Activated naive CD4-positive, alpha-beta T cell treated with anti-CD3 and anti-CD28 coated beads, Interleukin-2, amount 10 ng/mL, durations not matched to agents 7 days and 5 days (primary cell): ENCODE results near the gene SNX13.
"Not testable (repeated sequence)": the region's sequence is repeated elsewhere in the genome, so short reads cannot be mapped to it uniquely, and the experiment has no call there.

Experiments used
- CTCF ChIA-PET: fragments of 350-600 bp; sonication (Branson Sonifier 250); formaldehyde crosslinking; loops from one replicate; lab custom pipeline; 2021; ENCODE audit warnings: antibody characterized with exemption; lab: Charles Lee
- DNase-seq: peaks from one replicate; pipeline ENCODE4 v3.0.0-alpha.2; 2020
- H3K27ac Mint-ChIP-seq: one replicate; pipeline ENCODE4 v1.8.0; 2021; ENCODE audit warnings: mild to moderate bottlenecking, moderate library complexity, mixed read lengths
- H3K27me3 Mint-ChIP-seq: one replicate; pipeline ENCODE4 v1.8.0; 2021; ENCODE audit warnings: mild to moderate bottlenecking, mixed read lengths
- H3K36me3 Mint-ChIP-seq: one replicate; pipeline ENCODE4 v1.8.0; 2021; ENCODE audit warnings: mixed read lengths
- H3K4me1 Mint-ChIP-seq: one replicate; pipeline ENCODE4 v1.8.0; 2021; ENCODE audit warnings: mixed read lengths
- H3K4me3 Mint-ChIP-seq: one replicate; pipeline ENCODE4 v1.8.0; 2021; ENCODE audit warnings: mild to moderate bottlenecking, moderate library complexity, mixed read lengths
- H3K9me3 Mint-ChIP-seq: one replicate; pipeline ENCODE4 v1.8.0; 2021; ENCODE audit warnings: mixed read lengths

The SNX13 gene

DNA sequence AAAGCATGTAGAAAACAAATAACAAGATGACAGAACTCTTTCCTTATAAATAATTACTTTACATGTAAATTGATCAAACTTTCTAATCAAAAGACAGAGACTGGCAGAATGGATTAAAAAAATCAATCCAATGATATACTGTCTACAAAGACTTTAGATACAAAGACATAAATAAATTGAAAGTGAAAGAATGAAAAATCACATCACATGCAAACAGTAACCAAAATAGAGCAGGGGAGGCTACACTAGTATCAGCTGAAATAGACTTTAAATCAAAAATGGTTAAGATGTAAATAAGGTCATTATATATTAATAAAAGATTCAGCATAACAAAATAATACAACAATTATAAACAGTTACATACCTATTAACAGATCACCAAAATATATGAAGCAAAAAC is 97.3 kb downstream of the SNX13 start:
- Mint-ChIP-seq H3K9me3 (peaks cover 6% of the 10 kb centered on the region), H3K27ac (no peak overlapping the region), H3K4me1 (peaks cover 24% of the 10 kb centered on the region), H3K4me3 (no peak overlapping the region), H3K36me3 (peaks cover 33% of the 10 kb centered on the region), H3K27me3 (no peaks in the 10 kb centered on the region)
- CTCF ChIA-PET = no interaction called here
- DNase-seq = no peak

DNA sequence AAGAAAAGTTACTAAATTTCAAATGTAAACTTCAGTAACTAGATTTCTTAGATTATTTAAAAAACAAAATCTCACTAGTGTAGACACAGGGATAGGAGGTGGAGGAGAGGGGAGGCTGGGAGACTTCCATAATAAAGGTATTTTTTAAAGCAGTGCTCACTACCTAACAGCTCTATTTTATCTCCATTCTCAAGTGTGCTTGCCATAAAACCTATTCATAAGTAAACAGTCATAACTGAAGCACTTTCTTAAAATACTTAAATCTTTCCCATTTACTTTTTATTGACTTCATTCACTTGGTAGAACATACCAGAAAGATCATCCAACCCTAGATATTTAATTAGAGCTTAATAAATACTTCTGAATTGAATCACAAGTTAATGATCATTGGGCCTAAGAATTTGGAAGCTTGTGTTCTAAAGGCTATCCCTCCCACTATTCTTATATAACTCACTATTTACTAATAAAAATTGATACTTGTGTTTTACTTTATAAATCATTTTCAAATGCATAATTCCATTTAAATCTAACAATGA is 107.4 kb downstream of the SNX13 start:
- no peak for DNase-seq
- Mint-ChIP-seq H3K27me3 (no peaks in the 10 kb centered on the region), H3K4me3 (no peak overlapping the region), H3K4me1 (no peaks in the 10 kb centered on the region), H3K27ac (no peak overlapping the region), H3K36me3 (peaks cover 10% of the 10 kb centered on the region), H3K9me3 (no peaks in the 10 kb centered on the region)
- CTCF ChIA-PET = no interaction called here

GRCh38 chr7:17832242-17832641 is 108.1 kb downstream of the SNX13 start:
- H3K36me3 Mint-ChIP-seq = peaks cover 12% of the 10 kb centered on the region
- H3K27ac Mint-ChIP-seq = no peak overlapping the region

GRCh38 chr7:17830206-17830605 is 110.1 kb downstream of the SNX13 start:
- H3K4me1 Mint-ChIP-seq = no peaks in the 10 kb centered on the region
- H3K27me3 Mint-ChIP-seq = no peaks in the 10 kb centered on the region
- H3K4me3 Mint-ChIP-seq = no peak overlapping the region
- CTCF ChIA-PET = no interaction called here
- H3K36me3 Mint-ChIP-seq = peaks cover 10% of the 10 kb centered on the region
- DNase-seq = no peak
- no peak overlapping the region for H3K27ac Mint-ChIP-seq
- H3K9me3 Mint-ChIP-seq = no peaks in the 10 kb centered on the region

More at GRCh38 chr7:17832242-17832641, 108.1 kb downstream of the SNX13 start:
- H3K27me3 Mint-ChIP-seq = no peaks in the 10 kb centered on the region
- H3K4me1 Mint-ChIP-seq = no peaks in the 10 kb centered on the region
- no peak for DNase-seq
- H3K9me3 Mint-ChIP-seq = no peaks in the 10 kb centered on the region
- CTCF ChIA-PET = no interaction called here
- H3K4me3 Mint-ChIP-seq = no peak overlapping the region

- no peak for DNase-seq
- Mint-ChIP-seq H3K27me3 (no peaks in the 10 kb centered on the region), H3K27ac (no peak overlapping the region), H3K36me3 (peaks cover 14% of the 10 kb centered on the region), H3K4me1 (no peaks in the 10 kb centered on the region), H3K9me3 (no peaks in the 10 kb centered on the region), H3K4me3 (no peak overlapping the region)
- CTCF ChIA-PET = no interaction called here
Measured at GRCh38 chr7:17829001-17829400, 111.3 kb downstream of the SNX13 start.

GRCh38 chr7:17822547-17823173 is 117.6 kb downstream of the SNX13 start:
- H3K27ac Mint-ChIP-seq = peak overlapping the region; percentile 21

GRCh38 chr7:17816903-17817302 is 123.4 kb downstream of the SNX13 start:
- H3K36me3 Mint-ChIP-seq = peaks cover 22% of the 10 kb centered on the region

More at GRCh38 chr7:17822547-17823173, 117.6 kb downstream of the SNX13 start:
- H3K4me1 Mint-ChIP-seq = no peaks in the 10 kb centered on the region
- H3K9me3 Mint-ChIP-seq = no peaks in the 10 kb centered on the region
- CTCF ChIA-PET = no interaction called here
- no peaks in the 10 kb centered on the region for H3K27me3 Mint-ChIP-seq
- DNase-seq = no peak
- H3K36me3 Mint-ChIP-seq = peaks cover 16% of the 10 kb centered on the region
- no peak overlapping the region for H3K4me3 Mint-ChIP-seq

GRCh38 chr7:17815318-17815717 is 125.0 kb downstream of the SNX13 start:
- H3K36me3 Mint-ChIP-seq = peaks cover 26% of the 10 kb centered on the region
- no peak for DNase-seq
- no peaks in the 10 kb centered on the region for H3K27me3 Mint-ChIP-seq
- H3K9me3 Mint-ChIP-seq = peaks cover 16% of the 10 kb centered on the region
- no peak overlapping the region for H3K27ac Mint-ChIP-seq
- CTCF ChIA-PET = interaction anchor here (0.6 to 0.7 kb wide), 2 partner anchors 21 to 566 kb away, joined by 3 to 4 read pairs; no protein-coding TSS in a partner anchor
- no peak overlapping the region for H3K4me3 Mint-ChIP-seq
- H3K4me1 Mint-ChIP-seq = no peaks in the 10 kb centered on the region

More at GRCh38 chr7:17816903-17817302, 123.4 kb downstream of the SNX13 start:
- H3K9me3 Mint-ChIP-seq = peaks cover 8% of the 10 kb centered on the region
- DNase-seq = no peak
- H3K4me3 Mint-ChIP-seq = no peak overlapping the region
- H3K4me1 Mint-ChIP-seq = no peaks in the 10 kb centered on the region
- H3K27ac Mint-ChIP-seq = no peak overlapping the region
- no peaks in the 10 kb centered on the region for H3K27me3 Mint-ChIP-seq
- CTCF ChIA-PET = no interaction called here

- Mint-ChIP-seq H3K36me3 (peaks cover 32% of the 10 kb centered on the region), H3K27ac (no peak overlapping the region), H3K27me3 (no peaks in the 10 kb centered on the region), H3K9me3 (peaks cover 16% of the 10 kb centered on the region), H3K4me1 (no peaks in the 10 kb centered on the region), H3K4me3 (no peak overlapping the region)
- DNase-seq = no peak
- CTCF ChIA-PET = no interaction called here
Measured at GRCh38 chr7:17814058-17814457, 126.2 kb downstream of the SNX13 start.

- H3K27ac Mint-ChIP-seq, H3K4me1 Mint-ChIP-seq, H3K27me3 Mint-ChIP-seq, DNase-seq, CTCF ChIA-PET, H3K4me3 Mint-ChIP-seq: not testable (repeated sequence)
- peaks cover 41% of the 10 kb centered on the region for H3K36me3 Mint-ChIP-seq
- H3K9me3 Mint-ChIP-seq = peaks cover 16% of the 10 kb centered on the region
Measured at GRCh38 chr7:17809215-17809614, 131.1 kb downstream of the SNX13 start.

- CTCF ChIA-PET = no interaction called here
- Mint-ChIP-seq H3K27me3 (no peaks in the 10 kb centered on the region), H3K4me3 (no peak overlapping the region), H3K4me1 (peaks cover 7% of the 10 kb centered on the region), H3K27ac (no peak overlapping the region), H3K36me3 (peaks cover 33% of the 10 kb centered on the region), H3K9me3 (peaks cover 11% of the 10 kb centered on the region)
- no peak for DNase-seq
Measured at GRCh38 chr7:17807242-17807641, 133.1 kb downstream of the SNX13 start.

DNA sequence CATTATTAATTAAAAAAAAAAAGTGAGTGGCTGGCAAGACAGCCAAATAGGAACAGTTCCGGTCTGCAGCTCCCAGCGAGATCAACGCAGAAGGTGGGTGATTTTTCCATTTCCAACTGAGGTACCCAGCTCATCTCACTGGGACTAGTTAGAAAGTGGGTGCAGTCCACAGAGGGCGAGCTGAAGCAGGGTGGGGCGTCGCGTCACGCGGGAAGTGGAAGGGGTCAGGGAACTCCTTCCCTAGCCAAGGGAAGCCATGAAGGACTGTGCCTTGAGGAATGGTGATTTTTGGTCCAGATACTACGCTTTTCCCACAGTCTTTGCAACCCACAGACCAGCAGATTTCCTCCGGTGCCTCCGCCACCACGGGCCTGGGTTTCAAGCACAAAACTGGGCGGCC is 133.7 kb downstream of the SNX13 start:
- CTCF ChIA-PET = no interaction called here
- peaks cover 4% of the 10 kb centered on the region for H3K9me3 Mint-ChIP-seq
- no peak overlapping the region for H3K4me3 Mint-ChIP-seq
- H3K27me3 Mint-ChIP-seq = no peaks in the 10 kb centered on the region
- peaks cover 29% of the 10 kb centered on the region for H3K36me3 Mint-ChIP-seq
- peaks cover 7% of the 10 kb centered on the region for H3K4me1 Mint-ChIP-seq
- DNase-seq = no peak
- no peak overlapping the region for H3K27ac Mint-ChIP-seq

DNA sequence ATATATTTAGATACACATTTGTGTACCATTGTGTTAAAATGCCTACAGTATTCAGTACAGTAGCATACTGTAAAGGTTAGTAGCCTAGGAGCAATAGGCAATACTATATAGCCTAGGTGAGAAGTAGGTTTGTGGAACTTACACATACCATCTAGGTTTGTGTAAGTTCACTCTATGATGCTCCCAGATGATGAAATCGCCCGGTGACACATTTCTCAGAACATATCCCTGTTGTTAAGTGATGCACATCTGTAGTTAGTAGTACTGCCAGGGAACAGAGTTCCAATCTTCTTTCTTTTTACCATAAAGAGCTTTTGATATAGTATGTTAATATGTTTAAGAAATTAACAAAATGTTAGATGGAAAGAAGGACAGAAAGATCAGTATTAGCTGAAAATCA is 138.2 kb downstream of the SNX13 start:
- DNase-seq = no peak
- no peaks in the 10 kb centered on the region for H3K9me3 Mint-ChIP-seq
- H3K27ac Mint-ChIP-seq = no peak overlapping the region
- peaks cover under 1% of the 10 kb centered on the region for H3K4me1 Mint-ChIP-seq
- H3K27me3 Mint-ChIP-seq = no peaks in the 10 kb centered on the region
- CTCF ChIA-PET = interaction anchor here (1.5 kb wide), 1 partner anchor 32 kb away, joined by 3 read pairs; no protein-coding TSS in a partner anchor
- H3K4me3 Mint-ChIP-seq = no peak overlapping the region
- peaks cover 20% of the 10 kb centered on the region for H3K36me3 Mint-ChIP-seq

DNA sequence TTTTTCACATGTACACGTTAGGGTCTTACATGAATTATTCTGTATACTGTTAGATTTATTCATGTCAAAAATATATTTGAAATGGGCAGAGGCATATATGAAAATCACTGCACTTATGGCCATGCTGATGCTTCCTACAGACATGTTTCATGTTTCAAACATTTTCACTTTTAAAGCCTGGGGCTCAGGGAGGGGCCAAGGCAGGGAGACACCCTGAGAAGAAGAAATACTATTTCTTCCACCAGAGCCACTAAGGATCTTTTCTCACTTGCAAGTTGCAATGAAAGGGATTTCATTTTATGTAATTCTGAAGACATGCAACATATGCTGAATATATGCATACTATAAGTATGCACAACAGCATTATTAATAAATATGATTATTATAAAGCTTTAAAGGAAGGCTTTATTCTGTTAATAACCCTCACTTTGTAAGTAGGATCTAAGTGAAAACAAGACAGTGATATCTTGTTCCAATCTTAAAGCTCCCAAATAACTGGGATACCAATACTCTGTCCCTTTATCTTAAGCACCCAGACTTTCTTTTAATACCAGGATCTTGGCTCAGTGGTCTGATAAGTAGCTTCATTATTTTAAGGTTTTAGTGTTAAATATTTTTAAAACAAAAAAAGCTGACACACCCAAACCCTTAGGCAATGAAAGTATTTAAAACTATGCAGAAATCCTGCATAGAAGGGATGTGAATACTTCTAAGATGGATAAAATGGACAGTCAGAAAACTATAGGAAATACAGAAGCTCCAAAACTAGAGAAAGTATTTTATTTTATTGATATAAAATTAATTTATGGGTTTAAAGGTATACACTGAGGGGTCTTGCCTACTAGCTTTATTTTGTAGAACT is 148.0 kb downstream of the SNX13 start:
- H3K27me3 Mint-ChIP-seq = no peaks in the 10 kb centered on the region
- no peak for DNase-seq
- H3K4me3 Mint-ChIP-seq = no peak overlapping the region
- H3K9me3 Mint-ChIP-seq = no peaks in the 10 kb centered on the region
- H3K4me1 Mint-ChIP-seq = no peaks in the 10 kb centered on the region
- H3K27ac Mint-ChIP-seq = no peak overlapping the region
- CTCF ChIA-PET = no interaction called here
- peaks cover 11% of the 10 kb centered on the region for H3K36me3 Mint-ChIP-seq
